ENCODE measurements around the gene LIPM. TPM values are rescaled to one million over a fixed set of nuclear protein-coding genes. Genes with fewer than 3 reads are reported as not detected.

The LIPM gene
- total RNA-seq, 3 donors from 2014 or later (not counting 1 experiment from before 2014, with no cell fraction given): not detected

GRCh38 chr10:88803641-88804040 is 1.1 kb downstream of the LIPM start:
- Mint-ChIP-seq H3K36me3 (no peaks in the 10 kb centered on the region), H3K4me1 (no peaks in the 10 kb centered on the region), H3K4me3 (no peak overlapping the region), H3K27ac (no peak overlapping the region), H3K27me3 (ENCODE audit: low read depth in 2 of 2) (no peaks in the 10 kb centered on the region), H3K9me3 (no peaks in the 10 kb centered on the region)
- no peak for DNase-seq
- no peaks in the 10 kb centered on the region for H3K27me3 ChIP-seq (ENCODE audit: control insufficient read depth, insufficient read depth, low read length)
- no peak for ATAC-seq
- 100% methylated on average over 1 of the region's 2 CpGs for WGBS (ENCODE audit: insufficient coverage)
- intact Hi-C loops (cut with micrococcal nuclease): no loop called here
- H3K27ac ChIP-seq (ENCODE audit: low read length): no peak overlapping the region
- H3K36me3 ChIP-seq (ENCODE audit: control insufficient read depth, insufficient read depth, low read length): no peaks in the 10 kb centered on the region
- H3K9me3 ChIP-seq (ENCODE audit: control insufficient read depth, insufficient read depth, low read length): no peaks in the 10 kb centered on the region
- TF ChIP-seq, protein P1, sequence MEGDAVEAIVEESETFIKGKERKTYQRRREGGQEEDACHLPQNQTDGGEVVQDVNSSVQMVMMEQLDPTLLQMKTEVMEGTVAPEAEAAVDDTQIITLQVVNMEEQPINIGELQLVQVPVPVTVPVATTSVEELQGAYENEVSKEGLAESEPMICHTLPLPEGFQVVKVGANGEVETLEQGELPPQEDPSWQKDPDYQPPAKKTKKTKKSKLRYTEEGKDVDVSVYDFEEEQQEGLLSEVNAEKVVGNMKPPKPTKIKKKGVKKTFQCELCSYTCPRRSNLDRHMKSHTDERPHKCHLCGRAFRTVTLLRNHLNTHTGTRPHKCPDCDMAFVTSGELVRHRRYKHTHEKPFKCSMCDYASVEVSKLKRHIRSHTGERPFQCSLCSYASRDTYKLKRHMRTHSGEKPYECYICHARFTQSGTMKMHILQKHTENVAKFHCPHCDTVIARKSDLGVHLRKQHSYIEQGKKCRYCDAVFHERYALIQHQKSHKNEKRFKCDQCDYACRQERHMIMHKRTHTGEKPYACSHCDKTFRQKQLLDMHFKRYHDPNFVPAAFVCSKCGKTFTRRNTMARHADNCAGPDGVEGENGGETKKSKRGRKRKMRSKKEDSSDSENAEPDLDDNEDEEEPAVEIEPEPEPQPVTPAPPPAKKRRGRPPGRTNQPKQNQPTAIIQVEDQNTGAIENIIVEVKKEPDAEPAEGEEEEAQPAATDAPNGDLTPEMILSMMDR (IDR thresholded peaks at IDR 0.05): no peak
- no peaks in the 10 kb centered on the region for H3K4me1 ChIP-seq (ENCODE audit: control insufficient read depth, insufficient read depth, low read length)
- H3K4me3 ChIP-seq (ENCODE audit: low read length): no peak overlapping the region

DNA sequence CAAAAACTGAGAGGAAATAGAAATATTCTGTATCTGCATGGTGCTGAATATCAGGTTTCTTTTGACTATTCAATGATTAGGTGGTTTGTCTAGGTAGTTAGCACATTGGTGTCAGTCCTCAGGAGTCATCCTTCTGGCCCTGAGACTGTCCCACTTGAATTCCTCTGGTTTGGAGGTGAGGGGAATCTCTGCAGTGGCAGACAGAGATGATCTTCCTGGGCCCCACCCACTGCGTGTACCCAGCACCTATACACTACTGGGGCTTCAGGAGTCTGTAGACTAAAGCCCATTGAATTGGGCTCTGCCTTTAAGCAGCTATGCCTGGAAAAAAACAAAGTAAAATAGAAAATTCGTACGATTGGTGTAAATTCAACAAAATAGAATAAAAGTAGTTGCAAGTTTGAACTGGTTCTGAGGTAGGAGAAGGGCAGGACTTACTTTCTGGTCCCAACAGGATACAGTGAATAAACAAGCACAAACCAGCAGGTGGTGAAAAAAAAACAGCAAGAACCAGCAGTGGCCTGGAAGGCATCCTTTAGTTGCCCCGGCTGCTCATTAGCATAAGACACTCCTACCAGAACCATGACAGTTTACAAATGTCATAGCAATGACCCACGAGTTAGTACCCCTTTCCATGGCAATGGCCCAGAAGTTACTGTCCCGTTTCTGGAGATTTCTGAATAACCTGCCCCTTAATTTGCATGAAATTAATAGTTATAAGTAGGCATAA is 1.7 kb downstream of the LIPM start:
- TF ChIP-seq, protein P1 (IDR thresholded peaks at IDR 0.05): no peak
- Mint-ChIP-seq H3K27me3 (ENCODE audit: low read depth in 2 of 2) (no peaks in the 10 kb centered on the region), H3K4me3 (no peak overlapping the region), H3K36me3 (no peaks in the 10 kb centered on the region), H3K4me1 (no peaks in the 10 kb centered on the region), H3K9me3 (no peaks in the 10 kb centered on the region), H3K27ac (no peak overlapping the region)
- DNase-seq (no peak), ATAC-seq (no peak)
- H3K9me3 ChIP-seq (ENCODE audit: control insufficient read depth, insufficient read depth, low read length): no peaks in the 10 kb centered on the region
- no peaks in the 10 kb centered on the region for H3K36me3 ChIP-seq (ENCODE audit: control insufficient read depth, insufficient read depth, low read length)
- H3K4me1 ChIP-seq (ENCODE audit: control insufficient read depth, insufficient read depth, low read length): no peaks in the 10 kb centered on the region
- no peak overlapping the region for H3K4me3 ChIP-seq (ENCODE audit: low read length)
- no peaks in the 10 kb centered on the region for H3K27me3 ChIP-seq (ENCODE audit: control insufficient read depth, insufficient read depth, low read length)
- WGBS (ENCODE audit: insufficient coverage): 89% methylated on average over 5 of the region's 6 CpGs
- intact Hi-C loops (cut with micrococcal nuclease): no loop called here
- no peak overlapping the region for H3K27ac ChIP-seq (ENCODE audit: low read length)

GRCh38 chr10:88805361-88805760 is 2.8 kb downstream of the LIPM start:
- no peaks in the 10 kb centered on the region for H3K9me3 ChIP-seq (ENCODE audit: control insufficient read depth, insufficient read depth, low read length)
- Mint-ChIP-seq H3K9me3 (no peaks in the 10 kb centered on the region), H3K27ac (no peak overlapping the region), H3K27me3 (ENCODE audit: low read depth in 2 of 2) (no peaks in the 10 kb centered on the region), H3K4me3 (no peak overlapping the region), H3K4me1 (peaks cover 7 to 8% of the 10 kb centered on the region in 2 donors), H3K36me3 (no peaks in the 10 kb centered on the region)
- ATAC-seq (no peak), DNase-seq (no peak)
- intact Hi-C loops (cut with micrococcal nuclease): no loop called here
- no peak overlapping the region for H3K27ac ChIP-seq (ENCODE audit: low read length)
- no peaks in the 10 kb centered on the region for H3K27me3 ChIP-seq (ENCODE audit: control insufficient read depth, insufficient read depth, low read length)
- H3K4me1 ChIP-seq (ENCODE audit: control insufficient read depth, insufficient read depth, low read length): peaks cover 3% of the 10 kb centered on the region
- no peak overlapping the region for H3K4me3 ChIP-seq (ENCODE audit: low read length)
- 18% methylated on average over 1 of the region's 2 CpGs for WGBS (ENCODE audit: insufficient coverage)
- TF ChIP-seq, protein P1 (IDR thresholded peaks at IDR 0.05): no peak
- no peaks in the 10 kb centered on the region for H3K36me3 ChIP-seq (ENCODE audit: control insufficient read depth, insufficient read depth, low read length)

DNA sequence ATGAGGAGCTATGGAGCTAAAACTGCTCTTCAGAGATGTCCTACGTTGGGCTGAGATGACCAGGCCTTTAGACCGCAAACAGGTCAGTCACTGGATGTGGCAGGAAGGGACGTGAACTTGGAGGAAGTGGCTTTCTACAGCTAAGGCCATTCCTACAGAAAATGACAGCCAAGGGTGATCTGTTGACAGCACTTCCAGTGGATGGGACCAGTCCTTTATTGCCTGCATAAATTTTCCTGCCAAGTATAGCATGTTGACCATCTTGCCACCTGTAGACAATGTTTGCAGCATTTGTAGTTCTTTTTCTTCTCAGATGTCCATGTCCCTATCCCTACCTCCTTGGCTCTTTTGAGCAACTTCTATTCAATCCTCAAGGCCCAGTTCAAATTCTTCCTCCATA is 3.4 kb downstream of the LIPM start:
- H3K9me3 ChIP-seq (ENCODE audit: control insufficient read depth, insufficient read depth, low read length): no peaks in the 10 kb centered on the region
- WGBS (ENCODE audit: insufficient coverage): 64% methylated on average over 3 of the region's 3 CpGs
- no peak overlapping the region for H3K27ac Mint-ChIP-seq

More for the DNA sequence above, 3.4 kb downstream of the LIPM start:
- H3K36me3 Mint-ChIP-seq: no peaks in the 10 kb centered on the region
- ATAC-seq (no peak), DNase-seq (no peak)
- Histone ChIP-seq H3K4me1 (ENCODE audit: control insufficient read depth, insufficient read depth, low read length) (peaks cover 3% of the 10 kb centered on the region), H3K27me3 (ENCODE audit: control insufficient read depth, insufficient read depth, low read length) (no peaks in the 10 kb centered on the region), H3K27ac (ENCODE audit: low read length) (no peak overlapping the region), H3K36me3 (ENCODE audit: control insufficient read depth, insufficient read depth, low read length) (no peaks in the 10 kb centered on the region), H3K4me3 (ENCODE audit: low read length) (no peak overlapping the region)
- H3K9me3 Mint-ChIP-seq: no peaks in the 10 kb centered on the region
- H3K27me3 Mint-ChIP-seq (ENCODE audit: low read depth in 2 of 2): no peaks in the 10 kb centered on the region
- intact Hi-C loops (cut with micrococcal nuclease): no loop called here
- H3K4me1 Mint-ChIP-seq: peaks cover 9 to 10% of the 10 kb centered on the region in 2 donors
- TF ChIP-seq, protein P1 (IDR thresholded peaks at IDR 0.05): no peak
- H3K4me3 Mint-ChIP-seq: no peak overlapping the region

All from natural killer cell (primary cell).